ENCODE data around the gene GOSR2.

GOSR2 gene

DNA sequence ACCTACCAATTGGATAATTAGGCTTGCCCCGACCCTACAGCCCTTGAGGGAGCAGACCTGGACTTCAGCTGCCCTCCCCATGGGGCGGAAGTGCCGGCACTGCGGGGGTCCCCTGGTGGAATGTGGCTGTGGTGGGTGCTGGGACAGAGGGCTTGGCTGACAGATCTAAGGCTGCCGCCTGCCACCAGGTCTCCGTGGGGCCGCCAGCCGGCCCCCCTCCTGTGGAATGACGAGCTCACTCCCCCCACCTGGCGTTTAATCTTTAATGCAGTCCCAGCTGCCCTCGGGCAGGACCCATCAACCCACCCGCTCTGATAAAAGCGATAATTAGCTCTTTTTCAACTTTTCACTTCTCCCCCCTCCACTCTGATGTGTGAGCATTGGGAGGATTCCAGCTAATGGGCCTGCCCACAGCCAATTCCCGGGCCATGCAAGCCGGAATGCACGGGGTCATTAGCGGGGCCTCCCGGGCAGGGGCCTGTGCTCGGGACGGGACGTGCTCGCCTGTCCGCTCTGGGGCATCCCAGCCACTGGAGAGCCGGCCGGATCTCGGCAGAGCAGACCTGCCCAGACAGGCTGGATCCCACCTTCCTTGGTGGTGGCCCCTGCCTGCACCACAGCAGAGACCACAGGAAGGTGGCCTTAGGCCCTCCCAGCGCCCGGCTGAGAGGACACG is 28.3 kb upstream of the GOSR2 start:
- no peak for DNase-seq (ENCODE audit: extremely low read depth, insufficient read length)
- H3K4me3 ChIP-seq (replicated peaks; ENCODE audit: low read depth, low read length), result no peak overlapping the region
- H3K27me3 ChIP-seq (replicated peaks; ENCODE audit: control insufficient read depth, insufficient read depth, low read length), result peaks cover 3% of the 10 kb centered on the region
- TF ChIP-seq, protein P1, sequence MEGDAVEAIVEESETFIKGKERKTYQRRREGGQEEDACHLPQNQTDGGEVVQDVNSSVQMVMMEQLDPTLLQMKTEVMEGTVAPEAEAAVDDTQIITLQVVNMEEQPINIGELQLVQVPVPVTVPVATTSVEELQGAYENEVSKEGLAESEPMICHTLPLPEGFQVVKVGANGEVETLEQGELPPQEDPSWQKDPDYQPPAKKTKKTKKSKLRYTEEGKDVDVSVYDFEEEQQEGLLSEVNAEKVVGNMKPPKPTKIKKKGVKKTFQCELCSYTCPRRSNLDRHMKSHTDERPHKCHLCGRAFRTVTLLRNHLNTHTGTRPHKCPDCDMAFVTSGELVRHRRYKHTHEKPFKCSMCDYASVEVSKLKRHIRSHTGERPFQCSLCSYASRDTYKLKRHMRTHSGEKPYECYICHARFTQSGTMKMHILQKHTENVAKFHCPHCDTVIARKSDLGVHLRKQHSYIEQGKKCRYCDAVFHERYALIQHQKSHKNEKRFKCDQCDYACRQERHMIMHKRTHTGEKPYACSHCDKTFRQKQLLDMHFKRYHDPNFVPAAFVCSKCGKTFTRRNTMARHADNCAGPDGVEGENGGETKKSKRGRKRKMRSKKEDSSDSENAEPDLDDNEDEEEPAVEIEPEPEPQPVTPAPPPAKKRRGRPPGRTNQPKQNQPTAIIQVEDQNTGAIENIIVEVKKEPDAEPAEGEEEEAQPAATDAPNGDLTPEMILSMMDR (IDR thresholded peaks at IDR 0.05; ENCODE audit: insufficient read depth, low read length, poor library complexity, severe bottlenecking), result no peak
- H3K36me3 ChIP-seq (ENCODE audit: control insufficient read depth, insufficient read depth, low read length), result no peaks in the 10 kb centered on the region

DNA sequence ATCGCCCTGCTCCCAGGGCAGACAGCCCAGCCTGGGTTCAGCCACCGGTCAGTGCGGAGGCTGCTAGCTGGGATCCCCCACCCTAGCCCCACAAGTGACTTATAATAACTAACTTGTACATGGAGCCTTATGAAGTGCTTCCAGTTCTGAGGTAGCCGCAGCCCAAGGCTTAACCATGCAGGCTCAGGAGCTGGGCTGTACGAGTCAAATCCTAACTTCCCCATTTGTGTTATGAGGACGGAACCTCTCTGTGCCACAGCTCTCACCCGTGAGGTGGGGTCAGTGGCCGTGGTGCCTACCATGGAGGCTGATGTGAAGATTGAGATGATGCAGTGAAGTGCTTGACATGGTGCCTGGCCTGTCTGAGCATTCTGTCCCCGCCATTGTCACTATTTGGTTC is 27.8 kb upstream of the GOSR2 start:
- no peaks in the 10 kb centered on the region for H3K36me3 ChIP-seq (ENCODE audit: control insufficient read depth, insufficient read depth, low read length)
- DNase-seq (ENCODE audit: extremely low read depth, insufficient read length), result no peak
- no peak overlapping the region for H3K4me3 ChIP-seq (replicated peaks; ENCODE audit: low read depth, low read length)
- peaks cover 3% of the 10 kb centered on the region for H3K27me3 ChIP-seq (replicated peaks; ENCODE audit: control insufficient read depth, insufficient read depth, low read length)
- TF ChIP-seq, protein P1 (IDR thresholded peaks at IDR 0.05; ENCODE audit: insufficient read depth, low read length, poor library complexity, severe bottlenecking), result no peak

DNA sequence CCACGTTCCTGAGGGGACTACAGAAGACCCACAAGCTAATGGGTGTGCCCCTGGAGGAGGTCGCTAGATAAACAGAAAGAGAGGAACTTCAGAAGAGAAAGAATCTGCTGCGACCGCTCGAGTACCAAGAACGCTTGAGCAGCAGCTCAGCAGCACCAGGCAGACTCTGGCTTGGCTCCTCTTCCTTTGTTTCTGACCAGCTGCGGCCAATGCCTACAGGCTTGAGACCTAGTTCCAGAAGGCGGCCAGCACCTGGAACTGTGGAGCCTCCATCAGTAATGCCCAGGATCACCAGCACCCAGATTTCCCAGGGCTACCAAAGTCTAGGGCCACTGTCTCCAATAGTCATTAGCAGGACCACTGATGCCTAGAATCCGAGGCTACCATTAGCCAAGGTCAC is 26.0 kb upstream of the GOSR2 start:
- Histone ChIP-seq H3K4me3 (replicated peaks; ENCODE audit: low read depth, low read length) (no peak overlapping the region), H3K36me3 (ENCODE audit: control insufficient read depth, insufficient read depth, low read length) (no peaks in the 10 kb centered on the region), H3K27me3 (replicated peaks; ENCODE audit: control insufficient read depth, insufficient read depth, low read length) (no peaks in the 10 kb centered on the region; the same call in 1 of the 2 replicates)
- TF ChIP-seq, protein P1 (IDR thresholded peaks at IDR 0.05; ENCODE audit: insufficient read depth, low read length, poor library complexity, severe bottlenecking), result no peak
- DNase-seq (ENCODE audit: extremely low read depth, insufficient read length), result no peak

GRCh38 chr17:46898364-46898763 is 24.6 kb upstream of the GOSR2 start:
- DNase-seq (ENCODE audit: extremely low read depth, insufficient read length), result no peak
- no peaks in the 10 kb centered on the region for H3K36me3 ChIP-seq (ENCODE audit: control insufficient read depth, insufficient read depth, low read length)
- no peak overlapping the region for H3K4me3 ChIP-seq (replicated peaks; ENCODE audit: low read depth, low read length)
- no peaks in the 10 kb centered on the region; the same call in 1 of the 2 replicates for H3K27me3 ChIP-seq (replicated peaks; ENCODE audit: control insufficient read depth, insufficient read depth, low read length)
- TF ChIP-seq, protein P1 (IDR thresholded peaks at IDR 0.05; ENCODE audit: insufficient read depth, low read length, poor library complexity, severe bottlenecking), result no peak

GRCh38 chr17:46898860-46899259 is 24.1 kb upstream of the GOSR2 start:
- Histone ChIP-seq H3K4me3 (replicated peaks; ENCODE audit: low read depth, low read length) (no peak overlapping the region), H3K36me3 (ENCODE audit: control insufficient read depth, insufficient read depth, low read length) (no peaks in the 10 kb centered on the region), H3K27me3 (replicated peaks; ENCODE audit: control insufficient read depth, insufficient read depth, low read length) (no peaks in the 10 kb centered on the region; the same call in 1 of the 2 replicates)
- TF ChIP-seq, protein P1 (IDR thresholded peaks at IDR 0.05; ENCODE audit: insufficient read depth, low read length, poor library complexity, severe bottlenecking), result no peak
- no peak for DNase-seq (ENCODE audit: extremely low read depth, insufficient read length)

Measured in GM06990 (cell line).